ENCODE results near the gene SFXN5. TPM values are rescaled to one million over a fixed set of nuclear protein-coding genes. Genes with fewer than 3 reads are reported as not detected.

The SFXN5 gene
- total RNA-seq, 1 donor from 2014 or later, result 13.1 TPM

DNA sequence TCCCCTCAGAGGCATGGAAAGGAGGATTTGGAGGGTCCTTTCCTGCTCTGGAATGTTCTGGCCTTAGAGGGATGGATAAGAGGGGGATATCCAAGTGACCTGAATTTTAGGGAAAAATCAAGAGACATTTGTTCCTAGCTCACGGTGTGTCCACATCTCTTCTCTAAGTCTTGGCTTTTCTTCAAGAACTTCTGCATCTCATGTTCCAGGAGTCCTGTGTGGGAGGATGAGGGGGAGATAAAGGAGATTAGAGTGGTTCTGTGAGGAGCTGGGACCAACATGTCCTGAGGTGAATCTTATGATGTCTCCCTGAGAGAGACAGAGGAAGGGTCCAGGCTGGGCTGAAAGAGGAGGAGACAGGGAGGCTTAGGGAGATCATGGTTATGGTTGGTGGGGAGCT is 142.5 kb downstream of the SFXN5 start:
- Histone ChIP-seq H3K4me3 (no peak overlapping the region), H3K27ac (no peak overlapping the region), H3K9me3 (no peaks in the 10 kb centered on the region), H3K4me1 (peaks cover 10% of the 10 kb centered on the region), H3K27me3 (peaks cover 63% of the 10 kb centered on the region), H3K36me3 (no peaks in the 10 kb centered on the region)
- no peak for DNase-seq
- TF ChIP-seq, protein P1, sequence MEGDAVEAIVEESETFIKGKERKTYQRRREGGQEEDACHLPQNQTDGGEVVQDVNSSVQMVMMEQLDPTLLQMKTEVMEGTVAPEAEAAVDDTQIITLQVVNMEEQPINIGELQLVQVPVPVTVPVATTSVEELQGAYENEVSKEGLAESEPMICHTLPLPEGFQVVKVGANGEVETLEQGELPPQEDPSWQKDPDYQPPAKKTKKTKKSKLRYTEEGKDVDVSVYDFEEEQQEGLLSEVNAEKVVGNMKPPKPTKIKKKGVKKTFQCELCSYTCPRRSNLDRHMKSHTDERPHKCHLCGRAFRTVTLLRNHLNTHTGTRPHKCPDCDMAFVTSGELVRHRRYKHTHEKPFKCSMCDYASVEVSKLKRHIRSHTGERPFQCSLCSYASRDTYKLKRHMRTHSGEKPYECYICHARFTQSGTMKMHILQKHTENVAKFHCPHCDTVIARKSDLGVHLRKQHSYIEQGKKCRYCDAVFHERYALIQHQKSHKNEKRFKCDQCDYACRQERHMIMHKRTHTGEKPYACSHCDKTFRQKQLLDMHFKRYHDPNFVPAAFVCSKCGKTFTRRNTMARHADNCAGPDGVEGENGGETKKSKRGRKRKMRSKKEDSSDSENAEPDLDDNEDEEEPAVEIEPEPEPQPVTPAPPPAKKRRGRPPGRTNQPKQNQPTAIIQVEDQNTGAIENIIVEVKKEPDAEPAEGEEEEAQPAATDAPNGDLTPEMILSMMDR (IDR thresholded peaks at IDR 0.05), result no peak
- intact Hi-C loops (cut with DNase I), result no loop called here
- ATAC-seq, result no peak

DNA sequence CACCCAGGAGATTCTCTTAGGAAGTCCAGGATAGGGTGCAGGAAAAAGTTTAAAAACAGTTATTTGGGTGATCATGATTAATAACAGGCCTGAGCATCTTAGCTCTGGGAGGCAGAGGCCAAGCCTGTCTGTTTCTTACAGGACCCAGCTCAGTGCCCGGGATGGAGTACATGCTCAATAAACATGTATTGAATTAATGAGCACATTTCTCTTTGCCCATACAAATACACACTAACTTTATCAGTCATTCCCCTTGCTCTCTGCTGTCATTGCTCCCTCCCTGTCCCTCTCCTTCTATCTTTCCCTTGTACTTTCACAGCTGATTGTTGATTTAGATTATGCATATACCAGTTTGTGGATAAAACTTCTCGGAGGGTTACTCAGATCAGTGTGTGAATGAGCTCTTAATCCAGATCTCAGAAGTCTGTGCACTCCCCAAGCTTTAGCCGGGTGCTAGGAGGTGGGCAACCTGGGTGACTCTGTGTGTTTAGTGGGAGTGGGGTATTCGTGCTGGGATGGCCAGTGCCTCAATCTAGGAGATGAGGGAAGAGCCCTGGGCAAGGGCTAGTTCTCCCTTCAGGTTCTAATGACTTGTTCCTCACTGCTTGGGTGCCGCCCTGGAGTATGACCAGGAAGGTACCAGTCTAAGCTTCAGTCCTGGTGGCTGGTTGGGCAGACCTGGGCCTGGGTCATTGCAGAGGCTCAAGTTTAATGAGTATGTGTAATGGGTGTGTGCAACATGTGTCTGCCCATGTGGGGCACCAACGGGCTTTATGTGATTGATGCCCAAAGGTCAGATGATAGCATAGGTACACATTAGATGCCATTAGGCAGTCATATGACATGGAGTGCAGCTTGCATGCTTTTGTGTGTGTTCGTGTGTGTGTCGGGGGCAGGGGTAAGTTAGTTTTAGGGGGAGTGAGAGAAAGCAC is 143.6 kb downstream of the SFXN5 start:
- ATAC-seq, result no peak
- Histone ChIP-seq H3K36me3 (no peaks in the 10 kb centered on the region), H3K4me1 (peaks cover 12% of the 10 kb centered on the region), H3K27ac (no peak overlapping the region), H3K27me3 (peaks cover 74% of the 10 kb centered on the region), H3K4me3 (no peak overlapping the region), H3K9me3 (no peaks in the 10 kb centered on the region)
- TF ChIP-seq, protein P1 (IDR thresholded peaks at IDR 0.05), result no peak
- intact Hi-C loops (cut with DNase I), result no loop called here
- DNase-seq, result no peak

DNA sequence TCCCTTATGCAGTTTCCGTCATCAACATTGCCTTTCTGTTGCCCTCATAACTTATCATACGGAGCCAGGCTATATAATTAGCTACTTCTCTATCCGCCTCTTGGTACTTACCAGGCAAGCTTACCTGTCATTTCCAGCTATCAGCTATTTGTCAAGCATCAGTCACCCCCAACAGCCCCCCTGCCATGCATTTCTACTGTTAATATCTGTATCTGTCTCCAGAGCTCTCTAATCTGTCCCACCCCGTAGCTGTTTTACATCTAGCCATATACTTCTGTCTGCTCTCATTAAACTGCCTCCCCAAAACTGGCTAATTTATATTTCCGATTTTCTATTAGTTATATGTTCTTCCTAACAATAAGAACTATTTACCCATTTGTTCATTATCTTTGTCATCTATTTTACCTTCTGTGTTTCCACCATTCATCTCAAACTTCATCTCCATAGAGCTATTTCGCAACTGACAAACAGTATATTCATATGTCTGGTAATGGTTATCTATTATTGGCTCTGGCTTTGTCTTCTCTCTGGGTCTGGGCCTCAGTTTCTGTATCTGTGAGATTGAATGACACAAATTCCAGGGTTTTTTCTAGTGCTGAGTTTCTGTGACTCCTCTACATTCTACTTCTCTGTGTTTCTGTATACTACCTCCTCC is 144.6 kb downstream of the SFXN5 start:
- peaks cover 84% of the 10 kb centered on the region for H3K27me3 ChIP-seq
- no peak for DNase-seq
- H3K9me3 ChIP-seq, result no peaks in the 10 kb centered on the region
- no peaks in the 10 kb centered on the region for H3K36me3 ChIP-seq
- intact Hi-C loops (cut with DNase I), result no loop called here
- no peak overlapping the region for H3K4me3 ChIP-seq
- no peak overlapping the region for H3K27ac ChIP-seq
- TF ChIP-seq, protein P1 (IDR thresholded peaks at IDR 0.05), result no peak
- H3K4me1 ChIP-seq, result peaks cover 12% of the 10 kb centered on the region
- no peak for ATAC-seq

DNA sequence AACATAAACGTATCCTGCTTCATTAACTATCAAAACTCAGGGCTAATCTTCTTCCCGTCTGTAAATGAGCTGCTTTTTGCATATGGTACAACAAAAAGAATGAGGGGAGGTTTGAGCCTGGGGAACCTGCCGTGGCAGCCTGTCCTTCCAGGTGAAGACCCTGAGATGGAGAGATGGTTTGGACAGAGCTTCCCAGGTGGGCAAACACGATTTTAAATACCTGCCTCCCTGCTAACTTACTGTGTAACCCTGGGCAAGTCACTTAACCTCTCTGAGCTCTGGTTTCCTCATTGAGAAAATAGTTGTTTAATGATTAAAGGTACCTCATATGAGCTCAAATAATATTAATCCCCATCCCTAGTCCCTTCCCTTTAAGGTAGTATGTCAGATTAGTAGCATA is 145.1 kb downstream of the SFXN5 start:
- intact Hi-C loops (cut with DNase I), result no loop called here
- H3K27ac ChIP-seq, result no peak overlapping the region
- peaks cover 12% of the 10 kb centered on the region for H3K4me1 ChIP-seq
- ATAC-seq (no peak), DNase-seq (no peak)
- no peaks in the 10 kb centered on the region for H3K9me3 ChIP-seq
- H3K4me3 ChIP-seq, result no peak overlapping the region
- H3K36me3 ChIP-seq, result no peaks in the 10 kb centered on the region
- TF ChIP-seq, protein P1 (IDR thresholded peaks at IDR 0.05), result no peak
- H3K27me3 ChIP-seq, result peaks cover 89% of the 10 kb centered on the region

DNA sequence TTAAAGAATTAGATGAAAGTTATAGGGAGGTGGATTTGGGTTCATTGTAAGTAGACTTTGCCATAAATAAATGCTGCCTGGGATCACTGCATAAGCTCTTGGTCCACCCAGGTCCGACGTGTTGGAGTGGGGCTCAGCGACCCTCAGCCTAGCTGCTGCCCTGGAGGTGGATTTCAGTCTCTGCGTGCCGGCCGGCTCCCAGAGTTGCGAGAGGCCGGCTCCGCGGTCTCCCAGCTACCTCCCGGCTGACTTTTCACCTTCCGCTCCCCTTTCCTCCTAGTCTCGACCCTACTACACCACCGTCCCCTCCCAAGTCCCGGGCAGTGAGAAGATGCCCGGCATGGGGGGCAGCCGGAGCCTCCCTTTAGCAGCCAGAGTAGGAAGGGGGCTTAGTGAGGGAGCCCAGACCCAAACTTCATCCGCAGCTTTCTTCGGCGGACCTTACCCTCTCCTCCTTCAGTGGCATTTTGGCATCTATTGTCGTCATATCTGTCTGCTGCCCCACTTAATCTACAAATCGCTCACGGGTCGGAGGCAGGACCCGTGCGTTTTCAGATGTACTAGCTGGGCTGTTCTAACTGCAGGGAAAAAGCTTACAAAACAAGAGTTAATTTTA is 146.1 kb downstream of the SFXN5 start:
- Histone ChIP-seq H3K4me1 (peaks cover 17% of the 10 kb centered on the region), H3K9me3 (no peaks in the 10 kb centered on the region), H3K4me3 (no peak overlapping the region), H3K27ac (no peak overlapping the region), H3K27me3 (peaks cover 97% of the 10 kb centered on the region), H3K36me3 (no peaks in the 10 kb centered on the region)
- ATAC-seq (no peak), DNase-seq (no peak)
- intact Hi-C loops (cut with DNase I), result no loop called here
- TF ChIP-seq, protein P1 (IDR thresholded peaks at IDR 0.05), result no peak
